A549 treated with RU486 at 1 μM for 4 hours (cell line): ENCODE data around the gene RNU1-3. TPM values are rescaled to one million over a fixed set of nuclear protein-coding genes. Genes with fewer than 3 reads are reported as not detected.

ENCODE experiments used
- total RNA-seq: library from RNA; stranded (reverse); fragments of 200-300 nt; extraction: Qiagen RNA extraction; gene quantifications from 5 replicates; pipeline ENCODE4 v1.2.3, GENCODE V29; 2022; ENCODE audit warnings: low read depth

Gene RNU1-3
- total RNA-seq: 5.0 TPM in 1 of 5 replicates, not detected in the others

GRCh38 chr1:16666502-16667413 lies at the start of gene RNU1-3:
TSS of gene RNU1-3 (minus strand) at chr1:16666948.

Other genes starting within 250 kb of the RNU1-3 start
- gene SPATA21, start 229.5 kb downstream of the RNU1-3 start, total RNA-seq: 0.09 TPM in 1 of 5 replicates, not detected in the others
- gene NECAP2, start 226.2 kb downstream of the RNU1-3 start, total RNA-seq: 38.4 to 42.1 TPM (median 39.5 TPM) in 5 replicates
- 5.0 TPM in 1 of 5 replicates, not detected in the others for gene RNU1-1, start 152.7 kb downstream of the RNU1-3 start, total RNA-seq
- 13.5 to 23.7 TPM (median 19.9 TPM) in 5 replicates for gene NBPF1, start 53.4 kb downstream of the RNU1-3 start, total RNA-seq
- 5.0 TPM in 1 of 5 replicates, not detected in the others for gene RNU1-4, start 73.6 kb upstream of the RNU1-3 start, total RNA-seq
- 5.0 TPM in 1 of 5 replicates, not detected in the others for gene RNU1-2, start 229.0 kb upstream of the RNU1-3 start, total RNA-seq